DOHH2 (cell line): Measurements from ENCODE around the gene CENPK.

Experiments used
- H3F3A ChIP-seq: fragments of 200-600 bp; sonication (generic), shearing (Covaris generic); 2 replicates; pipeline ENCODE4 v1.6.0; 2016; ENCODE audit warnings: antibody characterized with exemption, mild to moderate bottlenecking; ENCODE audit not compliant: control insufficient read depth, insufficient read depth
- H3K27ac ChIP-seq: fragments of 200-600 bp; sonication (generic); 2 replicates; pipeline ENCODE4 v1.5.1; 2014; ENCODE audit warnings: low read depth, mild to moderate bottlenecking, low read length, moderate library complexity
- H3K27me3 ChIP-seq: fragments of 200-600 bp; sonication (generic); 2 replicates; pipeline ENCODE4 v1.6.1; 2014; ENCODE audit warnings: mild to moderate bottlenecking, low read length, mixed read lengths; ENCODE audit not compliant: control insufficient read depth
- H3K36me3 ChIP-seq: fragments of 200-600 bp; sonication (generic); 2 replicates; pipeline ENCODE4 v1.6.1; 2014; ENCODE audit warnings: mild to moderate bottlenecking, low read length, moderate library complexity, mixed read lengths; ENCODE audit not compliant: control insufficient read depth
- H3K4me1 ChIP-seq: fragments of 200-600 bp; sonication (generic); 2 replicates; pipeline ENCODE4 v1.6.1; 2014; ENCODE audit warnings: mild to moderate bottlenecking, low read length, mixed read lengths; ENCODE audit not compliant: control insufficient read depth
- H3K4me2 ChIP-seq: fragments of 200-600 bp; sonication (generic); 2 replicates; pipeline ENCODE4 v1.6.0; 2014; ENCODE audit warnings: mild to moderate bottlenecking, low read length, moderate library complexity
- H3K4me3 ChIP-seq: fragments of 200-600 bp; sonication (generic); 2 replicates; pipeline ENCODE4 v1.5.1; 2014; ENCODE audit warnings: mild to moderate bottlenecking, low read length, mixed read lengths
- H3K79me2 ChIP-seq: fragments of 200-600 bp; sonication (generic); 2 replicates; pipeline ENCODE4 v1.6.1; 2014; ENCODE audit warnings: mild to moderate bottlenecking, low read length, mixed read lengths; ENCODE audit not compliant: control insufficient read depth
- H3K9me2 ChIP-seq: fragments of 200-600 bp; sonication (generic); replicated peaks from 2 replicates; pipeline ENCODE4 v1.6.1; 2014; ENCODE audit warnings: mild to moderate bottlenecking, low read length, mixed read lengths; ENCODE audit not compliant: control insufficient read depth
- H3K9me3 ChIP-seq: fragments of 200-600 bp; sonication (generic); 2 replicates; pipeline ENCODE4 v1.6.1; 2014; ENCODE audit warnings: antibody characterized with exemption, low read length, mixed read lengths; ENCODE audit not compliant: control insufficient read depth, insufficient read depth
- H4K20me1 ChIP-seq: fragments of 200-600 bp; sonication (generic); 2 replicates; pipeline ENCODE4 v1.6.0; 2014; ENCODE audit warnings: low read depth, mild to moderate bottlenecking, antibody characterized with exemption, low read length, moderate library complexity; ENCODE audit not compliant: control insufficient read depth, insufficient read depth
- EZH2phosphoT487 ChIP-seq: fragments of 200-600 bp; sonication (generic); IDR thresholded peaks from 2 replicates; pipeline ENCODE4 v1.6.1; 2017; ENCODE audit warnings: borderline replicate concordance, mild to moderate bottlenecking, antibody characterized with exemption, low read length, moderate library complexity, mixed read lengths
- TF ChIP-seq, protein P1 (sequence below): fragments of 200-600 bp; sonication (generic); IDR thresholded peaks from one replicate; pipeline ENCODE4 v1.5.1; 2014; ENCODE audit warnings: antibody characterized with exemption, mild to moderate bottlenecking, low read depth, low read length; ENCODE audit not compliant: poor library complexity, severe bottlenecking

The CENPK gene

DNA sequence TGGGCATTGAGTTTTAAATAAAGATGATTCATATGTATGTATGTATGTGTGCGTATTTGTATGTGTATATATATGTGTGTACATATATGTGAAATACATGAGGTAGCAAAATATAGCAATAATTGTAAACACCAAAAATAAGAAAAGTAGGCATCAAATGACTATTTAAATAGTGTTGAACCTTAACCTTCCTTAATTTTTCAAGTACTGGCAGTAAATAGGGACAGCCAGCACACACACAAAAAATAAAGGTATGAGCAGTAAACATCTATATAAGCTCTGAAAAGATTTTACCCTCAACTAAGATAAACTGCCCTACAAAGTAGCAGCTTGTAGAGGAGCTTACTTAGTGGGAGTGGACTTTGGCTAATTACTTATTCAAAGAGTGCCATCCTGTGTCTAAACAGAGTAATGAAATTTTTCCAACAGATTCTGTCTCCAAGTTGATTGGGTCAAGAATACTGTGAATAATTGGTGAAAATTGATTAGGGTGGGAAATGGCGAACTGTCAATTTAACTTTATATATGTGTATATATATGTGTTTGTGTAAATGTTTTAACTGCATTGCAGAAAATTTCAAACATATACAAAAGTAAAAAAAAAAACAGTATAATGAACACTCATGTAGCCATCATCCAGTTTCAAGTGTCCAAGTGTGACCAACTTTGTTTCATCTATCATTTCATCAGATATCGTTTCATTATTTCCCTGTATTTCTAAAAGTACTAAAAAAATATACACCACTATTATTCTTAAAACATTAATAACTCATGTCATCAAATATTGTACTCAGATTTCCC lies 79.2 kb downstream of the CENPK start:
- no peak overlapping the region for H3K27ac ChIP-seq
- no peaks in the 10 kb centered on the region for H3K9me3 ChIP-seq
- peaks cover 42% of the 10 kb centered on the region for H3K27me3 ChIP-seq
- H3K79me2 ChIP-seq: no peaks in the 10 kb centered on the region
- TF ChIP-seq, protein P1, sequence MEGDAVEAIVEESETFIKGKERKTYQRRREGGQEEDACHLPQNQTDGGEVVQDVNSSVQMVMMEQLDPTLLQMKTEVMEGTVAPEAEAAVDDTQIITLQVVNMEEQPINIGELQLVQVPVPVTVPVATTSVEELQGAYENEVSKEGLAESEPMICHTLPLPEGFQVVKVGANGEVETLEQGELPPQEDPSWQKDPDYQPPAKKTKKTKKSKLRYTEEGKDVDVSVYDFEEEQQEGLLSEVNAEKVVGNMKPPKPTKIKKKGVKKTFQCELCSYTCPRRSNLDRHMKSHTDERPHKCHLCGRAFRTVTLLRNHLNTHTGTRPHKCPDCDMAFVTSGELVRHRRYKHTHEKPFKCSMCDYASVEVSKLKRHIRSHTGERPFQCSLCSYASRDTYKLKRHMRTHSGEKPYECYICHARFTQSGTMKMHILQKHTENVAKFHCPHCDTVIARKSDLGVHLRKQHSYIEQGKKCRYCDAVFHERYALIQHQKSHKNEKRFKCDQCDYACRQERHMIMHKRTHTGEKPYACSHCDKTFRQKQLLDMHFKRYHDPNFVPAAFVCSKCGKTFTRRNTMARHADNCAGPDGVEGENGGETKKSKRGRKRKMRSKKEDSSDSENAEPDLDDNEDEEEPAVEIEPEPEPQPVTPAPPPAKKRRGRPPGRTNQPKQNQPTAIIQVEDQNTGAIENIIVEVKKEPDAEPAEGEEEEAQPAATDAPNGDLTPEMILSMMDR: peak; percentile 54
- no peak for TF ChIP-seq EZH2phosphoT487
- peaks cover 30% of the 10 kb centered on the region for H3K4me1 ChIP-seq
- H3K9me2 ChIP-seq: no peaks in the 10 kb centered on the region
- no peaks in the 10 kb centered on the region for H3F3A ChIP-seq
- H3K36me3 ChIP-seq: no peaks in the 10 kb centered on the region
- H3K4me2 ChIP-seq: peak overlapping the region; percentile 86
- H3K4me3 ChIP-seq: no peak overlapping the region
- H4K20me1 ChIP-seq: no peaks in the 10 kb centered on the region

DNA sequence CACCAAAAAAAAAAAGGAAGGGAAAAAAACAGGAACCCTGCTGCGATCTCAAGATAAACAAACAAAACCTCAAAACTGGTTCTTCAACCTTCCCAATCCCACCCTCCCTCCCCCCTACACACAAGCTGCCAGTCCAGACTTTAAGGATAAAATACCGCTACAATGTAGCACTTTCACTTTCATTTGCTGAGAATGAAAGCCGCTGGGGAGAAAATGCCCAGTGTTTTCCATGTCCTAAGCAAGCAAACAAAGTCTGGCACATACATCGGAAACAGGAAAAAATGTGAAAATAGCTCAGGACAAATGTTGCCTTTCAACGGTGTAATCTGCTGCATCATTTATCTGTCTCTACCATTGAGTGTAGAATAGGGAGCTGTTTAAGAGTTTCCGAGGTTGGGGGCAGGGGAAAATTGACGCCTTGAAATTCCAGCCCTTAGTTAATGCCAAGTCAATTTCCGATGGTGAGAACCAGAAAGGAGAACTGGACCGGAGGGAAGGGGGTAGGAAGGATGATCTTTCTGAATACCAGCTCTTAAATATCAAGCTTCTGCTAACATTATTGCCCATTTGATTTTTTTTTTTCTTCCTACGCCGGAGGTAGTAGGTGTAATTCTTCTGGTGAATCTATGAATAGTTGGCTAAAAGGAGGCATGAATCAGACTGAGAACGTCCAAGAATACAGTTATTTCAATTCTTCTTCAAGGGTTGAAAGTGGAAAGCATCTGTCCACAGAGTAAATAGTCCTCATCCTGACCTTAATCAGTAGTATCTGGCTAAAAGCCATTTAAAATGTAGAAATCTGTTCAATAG lies 80.0 kb downstream of the CENPK start:
- TF ChIP-seq, protein P1: no peak
- TF ChIP-seq EZH2phosphoT487: no peak
- H3K79me2 ChIP-seq: no peaks in the 10 kb centered on the region
- H3F3A ChIP-seq: no peaks in the 10 kb centered on the region
- peaks cover 48% of the 10 kb centered on the region for H3K27me3 ChIP-seq
- no peaks in the 10 kb centered on the region for H3K9me2 ChIP-seq
- H3K4me1 ChIP-seq: peaks cover 30% of the 10 kb centered on the region
- no peaks in the 10 kb centered on the region for H3K36me3 ChIP-seq
- H4K20me1 ChIP-seq: no peaks in the 10 kb centered on the region
- no peak overlapping the region for H3K27ac ChIP-seq
- no peaks in the 10 kb centered on the region for H3K9me3 ChIP-seq
- peak overlapping the region; percentile 71 for H3K4me3 ChIP-seq
- H3K4me2 ChIP-seq: peak overlapping the region; percentile 86

DNA sequence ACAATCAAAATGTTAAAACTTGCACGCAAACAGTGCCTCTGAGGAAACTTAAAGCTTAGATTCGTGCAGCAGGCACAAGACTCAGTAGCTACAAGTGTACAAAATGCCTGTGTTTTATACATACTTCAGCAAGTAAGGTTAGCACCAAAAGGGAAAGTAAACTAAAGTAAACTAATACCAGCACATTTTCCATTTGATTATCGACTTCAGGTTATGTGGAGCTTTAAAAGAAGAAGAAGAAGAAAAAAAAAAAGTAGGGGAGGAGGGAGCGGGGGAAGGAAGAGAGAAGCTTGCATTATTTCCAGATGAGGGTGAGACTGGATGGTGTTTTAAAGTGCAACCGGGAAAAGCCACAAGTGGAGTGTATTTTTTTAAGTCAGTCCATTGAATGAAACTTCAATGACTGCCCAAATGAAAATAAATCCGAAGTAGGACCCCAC lies 80.7 kb downstream of the CENPK start:
- Histone ChIP-seq H3K79me2 (no peaks in the 10 kb centered on the region), H3K4me2 (peak overlapping the region; percentile 86), H3K9me3 (no peaks in the 10 kb centered on the region), H3K4me1 (peaks cover 30% of the 10 kb centered on the region), H3F3A (no peaks in the 10 kb centered on the region), H4K20me1 (no peaks in the 10 kb centered on the region), H3K27ac (no peak overlapping the region), H3K4me3 (peak overlapping the region; percentile 71), H3K27me3 (peaks cover 48% of the 10 kb centered on the region), H3K36me3 (no peaks in the 10 kb centered on the region), H3K9me2 (no peaks in the 10 kb centered on the region)
- peak; percentile 28; the same call in 1 of the 2 replicates for TF ChIP-seq EZH2phosphoT487
- TF ChIP-seq, protein P1: no peak
